Hindlimb muscle (tissue), 1 donor: ENCODE measurements around the gene ARID4A. TPM values are rescaled to one million over a fixed set of nuclear protein-coding genes. Genes with fewer than 3 reads are reported as not detected.
"Not testable (repeated sequence)": the region's sequence is repeated elsewhere in the genome, so short reads cannot be mapped to it uniquely, and the experiment has no call there.

ENCODE experiments used
- DNase-seq: peaks from one replicate; pipeline ENCODE4 v3.0.0-alpha.2; 2013
- polyA plus RNA-seq: library from polyadenylated mRNA; unstranded; fragments of 120-200 nt; gene quantifications from one replicate; pipeline ENCODE4 v1.2.1, GENCODE V29; 2013; ENCODE audit not compliant: insufficient read length

The ARID4A gene
- polyA plus RNA-seq, 1 donor: 13.8 TPM

GRCh38 chr14:58296726-58297125, 1.6 kb upstream of the ARID4A start:
- DNase-seq: no peak

GRCh38 chr14:58297412-58297761, 968 bp upstream of the ARID4A start:
- no peak for DNase-seq

- DNase-seq: peak; percentile 99
Measured at GRCh38 chr14:58297762-58298476, 436 bp upstream of the ARID4A start.

GRCh38 chr14:58299401-58300330, 1.3 kb downstream of the ARID4A start:
- DNase-seq: peak; percentile 61

- no peak for DNase-seq
Measured at GRCh38 chr14:58301416-58301815, 3.1 kb downstream of the ARID4A start.

GRCh38 chr14:58305730-58306129, 7.4 kb downstream of the ARID4A start:
- DNase-seq: no peak

GRCh38 chr14:58307597-58308316, 9.4 kb downstream of the ARID4A start:
- no peak for DNase-seq

- DNase-seq: no peak
Measured at GRCh38 chr14:58309086-58309485, 10.7 kb downstream of the ARID4A start.

GRCh38 chr14:58313699-58314098, 15.3 kb downstream of the ARID4A start:
- no peak for DNase-seq

- no peak for DNase-seq
Measured at GRCh38 chr14:58315606-58316005, 17.3 kb downstream of the ARID4A start.

- DNase-seq: no peak
Measured at GRCh38 chr14:58327019-58327418, 28.7 kb downstream of the ARID4A start.

GRCh38 chr14:58331111-58331510, 32.8 kb downstream of the ARID4A start:
- DNase-seq: peak; percentile 90

- DNase-seq: no peak
Measured at GRCh38 chr14:58332561-58332960, 34.2 kb downstream of the ARID4A start.

GRCh38 chr14:58339666-58340065, 41.3 kb downstream of the ARID4A start:
- not testable (repeated sequence) for DNase-seq

- no peak for DNase-seq
Measured at GRCh38 chr14:58341152-58341748, 42.9 kb downstream of the ARID4A start.

GRCh38 chr14:58343535-58343934, 45.2 kb downstream of the ARID4A start:
- DNase-seq: not testable (repeated sequence)

- no peak for DNase-seq
Measured at GRCh38 chr14:58353516-58354299, 55.4 kb downstream of the ARID4A start.

- DNase-seq: no peak
Measured at GRCh38 chr14:58354808-58355207, 56.5 kb downstream of the ARID4A start.

GRCh38 chr14:58356268-58356667, 57.9 kb downstream of the ARID4A start:
- DNase-seq: no peak

- not testable (repeated sequence) for DNase-seq
Measured at GRCh38 chr14:58362272-58362671, 63.9 kb downstream of the ARID4A start.

- DNase-seq: peak; percentile 3
Measured at GRCh38 chr14:58362798-58363412, 64.5 kb downstream of the ARID4A start.
